CD1c-positive myeloid dendritic cell (primary cell): ENCODE results near the gene EWSR1.

Experiments used
- DNase-seq: peaks from one replicate; pipeline ENCODE4 v3.0.0-alpha.2; 2016; ENCODE audit errors: extremely low spot score

EWSR1 gene

GRCh38 chr22:29316141-29316828 lies 48.2 kb downstream of the EWSR1 start:
- DNase-seq = no peak

GRCh38 chr22:29317827-29318454 lies 49.9 kb downstream of the EWSR1 start:
- no peak for DNase-seq

GRCh38 chr22:29319072-29319471 lies 51.0 kb downstream of the EWSR1 start:
- no peak for DNase-seq

- no peak for DNase-seq
Measured at GRCh38 chr22:29320546-29320945, 52.5 kb downstream of the EWSR1 start.

GRCh38 chr22:29323641-29324040 lies 55.6 kb downstream of the EWSR1 start:
- DNase-seq = no peak

- no peak for DNase-seq
Measured at GRCh38 chr22:29325356-29325755, 57.3 kb downstream of the EWSR1 start.

GRCh38 chr22:29325785-29326315 lies 57.8 kb downstream of the EWSR1 start:
- DNase-seq = no peak

GRCh38 chr22:29326481-29326880 lies 58.4 kb downstream of the EWSR1 start:
- DNase-seq = no peak

- DNase-seq = no peak
Measured at GRCh38 chr22:29327089-29327764, 59.2 kb downstream of the EWSR1 start.

- no peak for DNase-seq
Measured at GRCh38 chr22:29328055-29328454, 60.0 kb downstream of the EWSR1 start.

GRCh38 chr22:29328566-29329500 lies 60.8 kb downstream of the EWSR1 start:
- DNase-seq = no peak

GRCh38 chr22:29329581-29329980 lies 61.5 kb downstream of the EWSR1 start:
- DNase-seq = no peak

- no peak for DNase-seq
Measured at GRCh38 chr22:29330291-29330690, 62.2 kb downstream of the EWSR1 start.

- no peak for DNase-seq
Measured at GRCh38 chr22:29330753-29331152, 62.7 kb downstream of the EWSR1 start.

GRCh38 chr22:29331213-29331612 lies 63.1 kb downstream of the EWSR1 start:
- no peak for DNase-seq

- no peak for DNase-seq
Measured at GRCh38 chr22:29331658-29332300, 63.7 kb downstream of the EWSR1 start.

- no peak for DNase-seq
Measured at GRCh38 chr22:29332886-29333496, 64.9 kb downstream of the EWSR1 start.

GRCh38 chr22:29334148-29334547 lies 66.1 kb downstream of the EWSR1 start:
- no peak for DNase-seq

- no peak for DNase-seq
Measured at GRCh38 chr22:29334696-29335344, 66.8 kb downstream of the EWSR1 start.

GRCh38 chr22:29335656-29336055 lies 67.6 kb downstream of the EWSR1 start:
- no peak for DNase-seq
